ENCODE results near the gene LIPC. TPM values are rescaled to one million over a fixed set of nuclear protein-coding genes. Genes with fewer than 3 reads are reported as not detected.

Gene LIPC
- total and polyA plus RNA-seq, 2 experiments from 2014 or later, result not detected

GRCh38 chr15:58487724-58488120 lies 55.9 kb downstream of the LIPC start:
- H3K27me3 Mint-ChIP-seq (ENCODE audit: insufficient read depth, low read depth, poor library complexity), result no peaks in the 10 kb centered on the region
- H3K4me3 Mint-ChIP-seq, result no peak overlapping the region
- H3K4me1 Mint-ChIP-seq, result no peaks in the 10 kb centered on the region; the same call in 2 of the 3 replicates

More at GRCh38 chr15:58487724-58488120, 55.9 kb downstream of the LIPC start:
- DNase-seq (ENCODE audit: low spot score), result no peak
- Histone ChIP-seq H3F3A (replicated peaks; ENCODE audit: low read depth) (no peaks in the 10 kb centered on the region), H3K9me2 (ENCODE audit: insufficient read depth) (peaks cover 10% of the 10 kb centered on the region), H3K4me1 (ENCODE audit: insufficient read depth) (no peaks in the 10 kb centered on the region), H3K27ac (ENCODE audit: low read depth) (no peak overlapping the region), H4K20me1 (replicated peaks; ENCODE audit: insufficient read depth) (no peaks in the 10 kb centered on the region), H3K79me2 (replicated peaks; ENCODE audit: insufficient read depth) (no peaks in the 10 kb centered on the region), H3K4me2 (no peak overlapping the region), H3K27me3 (ENCODE audit: insufficient read depth) (no peaks in the 10 kb centered on the region), H2AFZ (no peak overlapping the region), H3K4me3 (no peak overlapping the region), H3K36me3 (ENCODE audit: insufficient read depth) (no peaks in the 10 kb centered on the region)
- ATAC-seq, result no peak
- TF ChIP-seq CREB1 (CRISPR knock-in tag; IDR thresholded peaks at IDR 0.05; ENCODE audit: low read depth) (no peak), ZNF114 (CRISPR knock-in tag; IDR thresholded peaks at IDR 0.05) (no peak), CTCF (conservative IDR thresholded peaks at IDR 0.05; ENCODE audit: low read depth in 2 of 2) (no peak), EZH2phosphoT487 (IDR thresholded peaks at IDR 0.05; ENCODE audit: unreplicated experiment) (no peak), ZNF462 (CRISPR knock-in tag; IDR thresholded peaks at IDR 0.05) (no peak), ZNF331 (CRISPR knock-in tag; IDR thresholded peaks at IDR 0.05; ENCODE audit: low read depth) (no peak), JUNB (IDR thresholded peaks at IDR 0.05; ENCODE audit: unreplicated experiment) (no peak), ETS1 (IDR thresholded peaks at IDR 0.05) (no peak), STAT1 (IDR thresholded peaks at IDR 0.05; ENCODE audit: unreplicated experiment) (no peak), NANOG (IDR thresholded peaks at IDR 0.05; ENCODE audit: borderline replicate concordance) (no peak)
- no peak overlapping the region for H3K27ac Mint-ChIP-seq
- 0 out of 3 replicates have a peak, but pooled peaks cover 3% of the 10 kb centered on the region for H3K36me3 Mint-ChIP-seq (ENCODE audit: low read depth)
- peaks cover 9% of the 10 kb centered on the region for H3K9me3 Mint-ChIP-seq
